ENCODE measurements around the gene INSYN2A. TPM values are rescaled to one million over a fixed set of nuclear protein-coding genes. Genes with fewer than 3 reads are reported as not detected.

The INSYN2A gene
- total and polyA plus RNA-seq, 2 of the 13 experiments (the other 11 are each of a cell fraction or from before 2014, with no cell fraction given), result not detected

GRCh38 chr10:127207081-127207480 is 10.7 kb upstream of the INSYN2A start (continued):
- TF ChIP-seq ATF5 (CRISPR knock-in tag; IDR thresholded peaks at IDR 0.05; ENCODE audit: low read depth) (no peak), ZFP62 (CRISPR knock-in tag; IDR thresholded peaks at IDR 0.05) (no peak), MAZ (IDR thresholded peaks at IDR 0.05; ENCODE audit: borderline replicate concordance, low read depth, low read length) (no peak), MAZ (CRISPR knock-in tag; IDR thresholded peaks at IDR 0.05; ENCODE audit: low read depth) (no peak)
- TF ChIP-seq, protein P1, sequence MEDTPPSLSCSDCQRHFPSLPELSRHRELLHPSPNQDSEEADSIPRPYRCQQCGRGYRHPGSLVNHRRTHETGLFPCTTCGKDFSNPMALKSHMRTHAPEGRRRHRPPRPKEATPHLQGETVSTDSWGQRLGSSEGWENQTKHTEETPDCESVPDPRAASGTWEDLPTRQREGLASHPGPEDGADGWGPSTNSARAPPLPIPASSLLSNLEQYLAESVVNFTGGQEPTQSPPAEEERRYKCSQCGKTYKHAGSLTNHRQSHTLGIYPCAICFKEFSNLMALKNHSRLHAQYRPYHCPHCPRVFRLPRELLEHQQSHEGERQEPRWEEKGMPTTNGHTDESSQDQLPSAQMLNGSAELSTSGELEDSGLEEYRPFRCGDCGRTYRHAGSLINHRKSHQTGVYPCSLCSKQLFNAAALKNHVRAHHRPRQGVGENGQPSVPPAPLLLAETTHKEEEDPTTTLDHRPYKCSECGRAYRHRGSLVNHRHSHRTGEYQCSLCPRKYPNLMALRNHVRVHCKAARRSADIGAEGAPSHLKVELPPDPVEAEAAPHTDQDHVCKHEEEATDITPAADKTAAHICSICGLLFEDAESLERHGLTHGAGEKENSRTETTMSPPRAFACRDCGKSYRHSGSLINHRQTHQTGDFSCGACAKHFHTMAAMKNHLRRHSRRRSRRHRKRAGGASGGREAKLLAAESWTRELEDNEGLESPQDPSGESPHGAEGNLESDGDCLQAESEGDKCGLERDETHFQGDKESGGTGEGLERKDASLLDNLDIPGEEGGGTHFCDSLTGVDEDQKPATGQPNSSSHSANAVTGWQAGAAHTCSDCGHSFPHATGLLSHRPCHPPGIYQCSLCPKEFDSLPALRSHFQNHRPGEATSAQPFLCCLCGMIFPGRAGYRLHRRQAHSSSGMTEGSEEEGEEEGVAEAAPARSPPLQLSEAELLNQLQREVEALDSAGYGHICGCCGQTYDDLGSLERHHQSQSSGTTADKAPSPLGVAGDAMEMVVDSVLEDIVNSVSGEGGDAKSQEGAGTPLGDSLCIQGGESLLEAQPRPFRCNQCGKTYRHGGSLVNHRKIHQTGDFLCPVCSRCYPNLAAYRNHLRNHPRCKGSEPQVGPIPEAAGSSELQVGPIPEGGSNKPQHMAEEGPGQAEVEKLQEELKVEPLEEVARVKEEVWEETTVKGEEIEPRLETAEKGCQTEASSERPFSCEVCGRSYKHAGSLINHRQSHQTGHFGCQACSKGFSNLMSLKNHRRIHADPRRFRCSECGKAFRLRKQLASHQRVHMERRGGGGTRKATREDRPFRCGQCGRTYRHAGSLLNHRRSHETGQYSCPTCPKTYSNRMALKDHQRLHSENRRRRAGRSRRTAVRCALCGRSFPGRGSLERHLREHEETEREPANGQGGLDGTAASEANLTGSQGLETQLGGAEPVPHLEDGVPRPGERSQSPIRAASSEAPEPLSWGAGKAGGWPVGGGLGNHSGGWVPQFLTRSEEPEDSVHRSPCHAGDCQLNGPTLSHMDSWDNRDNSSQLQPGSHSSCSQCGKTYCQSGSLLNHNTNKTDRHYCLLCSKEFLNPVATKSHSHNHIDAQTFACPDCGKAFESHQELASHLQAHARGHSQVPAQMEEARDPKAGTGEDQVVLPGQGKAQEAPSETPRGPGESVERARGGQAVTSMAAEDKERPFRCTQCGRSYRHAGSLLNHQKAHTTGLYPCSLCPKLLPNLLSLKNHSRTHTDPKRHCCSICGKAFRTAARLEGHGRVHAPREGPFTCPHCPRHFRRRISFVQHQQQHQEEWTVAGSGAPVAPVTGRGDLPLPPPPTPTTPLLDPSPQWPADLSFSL (CRISPR knock-in tag; IDR thresholded peaks at IDR 0.05), result no peak

DNA sequence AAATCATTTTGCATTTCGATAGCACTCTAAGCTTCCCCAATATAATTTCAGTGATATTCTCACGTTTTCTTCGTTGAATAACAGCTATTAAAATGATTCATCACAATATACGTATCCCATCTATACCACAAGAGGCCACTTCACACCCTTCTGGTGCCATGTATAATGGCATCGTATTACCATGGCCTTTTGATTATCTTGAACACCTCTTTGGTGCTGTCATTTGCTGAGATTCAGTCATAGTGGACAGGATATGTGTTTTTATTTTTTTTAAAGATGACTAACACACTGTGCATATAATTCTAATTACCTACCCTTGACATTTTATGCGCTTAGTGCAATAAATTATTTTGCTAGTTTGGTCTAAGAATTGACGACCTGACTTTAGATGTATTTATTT is 6.7 kb upstream of the INSYN2A start:
- BruUV-seq (replicated peaks), result no TSS peak
- in situ Hi-C loops (cut with HindIII; ENCODE audit: extremely low pct_ligation_motif_present, low pct_unique_long_range_greater_than_20kb), result no loop called here
- Histone ChIP-seq H2AFZ (ENCODE audit: low read length) (no peak overlapping the region), H3K9ac (ENCODE audit: insufficient read depth, low read depth, low read length) (no peak overlapping the region), H3K79me2 (ENCODE audit: insufficient read depth, low read length) (no peaks in the 10 kb centered on the region), H3K4me1 (ENCODE audit: insufficient read depth, low read length) (no peaks in the 10 kb centered on the region), H3K9me3 (ENCODE audit: low read length) (no peaks in the 10 kb centered on the region), H4K20me1 (ENCODE audit: insufficient read depth, low read length) (no peaks in the 10 kb centered on the region), H3K27me3 (ENCODE audit: control insufficient read depth in 1 of 2, insufficient read depth in 2 of 2, low read length in 2 of 2) (no peaks in the 10 kb centered on the region), H3K4me3 (replicated peaks in 1 of 3; ENCODE audit: insufficient read depth in 1 of 3, low read depth in 2 of 3, low read length in 3 of 3) (no peak overlapping the region), H3K27ac (ENCODE audit: extremely low read length, insufficient read depth, low read length) (no peak overlapping the region), H3K4me2 (ENCODE audit: low read depth, low read length) (no peak overlapping the region), H3K36me3 (replicated peaks in 1 of 2; ENCODE audit: control insufficient read depth in 1 of 2, insufficient read depth in 2 of 2, low read length in 2 of 2) (0 out of 5 replicates have a peak, but pooled peaks cover 1 to 2% of the 10 kb centered on the region in 2 experiments)
- CTCF ChIA-PET (ENCODE audit: low intra/inter-chr PET ratio, low total read pairs), result no interaction called here
- FAIRE-seq (no peak), DNase-seq (ENCODE audit: low spot score) (no peak), ATAC-seq (no peak)
- POLR2A ChIA-PET, result no interaction called here
- WGBS (ENCODE audit: low lambda C conversion rate), result 96% methylated on average over 7 of the region's 7 CpGs
- intact Hi-C loops (cut with micrococcal nuclease; ENCODE audit: unreplicated experiment), result no loop called here
- TF ChIP-seq, protein P2, sequence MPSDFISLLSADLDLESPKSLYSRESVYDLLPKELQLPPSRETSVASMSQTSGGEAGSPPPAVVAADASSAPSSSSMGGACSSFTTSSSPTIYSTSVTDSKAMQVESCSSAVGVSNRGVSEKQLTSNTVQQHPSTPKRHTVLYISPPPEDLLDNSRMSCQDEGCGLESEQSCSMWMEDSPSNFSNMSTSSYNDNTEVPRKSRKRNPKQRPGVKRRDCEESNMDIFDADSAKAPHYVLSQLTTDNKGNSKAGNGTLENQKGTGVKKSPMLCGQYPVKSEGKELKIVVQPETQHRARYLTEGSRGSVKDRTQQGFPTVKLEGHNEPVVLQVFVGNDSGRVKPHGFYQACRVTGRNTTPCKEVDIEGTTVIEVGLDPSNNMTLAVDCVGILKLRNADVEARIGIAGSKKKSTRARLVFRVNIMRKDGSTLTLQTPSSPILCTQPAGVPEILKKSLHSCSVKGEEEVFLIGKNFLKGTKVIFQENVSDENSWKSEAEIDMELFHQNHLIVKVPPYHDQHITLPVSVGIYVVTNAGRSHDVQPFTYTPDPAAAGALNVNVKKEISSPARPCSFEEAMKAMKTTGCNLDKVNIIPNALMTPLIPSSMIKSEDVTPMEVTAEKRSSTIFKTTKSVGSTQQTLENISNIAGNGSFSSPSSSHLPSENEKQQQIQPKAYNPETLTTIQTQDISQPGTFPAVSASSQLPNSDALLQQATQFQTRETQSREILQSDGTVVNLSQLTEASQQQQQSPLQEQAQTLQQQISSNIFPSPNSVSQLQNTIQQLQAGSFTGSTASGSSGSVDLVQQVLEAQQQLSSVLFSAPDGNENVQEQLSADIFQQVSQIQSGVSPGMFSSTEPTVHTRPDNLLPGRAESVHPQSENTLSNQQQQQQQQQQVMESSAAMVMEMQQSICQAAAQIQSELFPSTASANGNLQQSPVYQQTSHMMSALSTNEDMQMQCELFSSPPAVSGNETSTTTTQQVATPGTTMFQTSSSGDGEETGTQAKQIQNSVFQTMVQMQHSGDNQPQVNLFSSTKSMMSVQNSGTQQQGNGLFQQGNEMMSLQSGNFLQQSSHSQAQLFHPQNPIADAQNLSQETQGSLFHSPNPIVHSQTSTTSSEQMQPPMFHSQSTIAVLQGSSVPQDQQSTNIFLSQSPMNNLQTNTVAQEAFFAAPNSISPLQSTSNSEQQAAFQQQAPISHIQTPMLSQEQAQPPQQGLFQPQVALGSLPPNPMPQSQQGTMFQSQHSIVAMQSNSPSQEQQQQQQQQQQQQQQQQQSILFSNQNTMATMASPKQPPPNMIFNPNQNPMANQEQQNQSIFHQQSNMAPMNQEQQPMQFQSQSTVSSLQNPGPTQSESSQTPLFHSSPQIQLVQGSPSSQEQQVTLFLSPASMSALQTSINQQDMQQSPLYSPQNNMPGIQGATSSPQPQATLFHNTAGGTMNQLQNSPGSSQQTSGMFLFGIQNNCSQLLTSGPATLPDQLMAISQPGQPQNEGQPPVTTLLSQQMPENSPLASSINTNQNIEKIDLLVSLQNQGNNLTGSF (CRISPR knock-in tag; IDR thresholded peaks at IDR 0.05), result no peak
- TF ChIP-seq MTF1 (CRISPR knock-in tag; IDR thresholded peaks at IDR 0.05) (no peak), ZNF253 (CRISPR knock-in tag; IDR thresholded peaks at IDR 0.05; ENCODE audit: borderline replicate concordance) (no peak)

All from HepG2 (cell line).